Smooth muscle cell (in vitro differentiated cells): ENCODE results near the gene PPIL4. TPM values are rescaled to one million over a fixed set of nuclear protein-coding genes. Genes with fewer than 3 reads are reported as not detected.

Experiments used
- DNase-seq: peaks from one replicate; lab custom pipeline; 2025; ENCODE audit not compliant: unreplicated experiment; lab: John Stamatoyannopoulos, UW
- H2AFZ ChIP-seq: fragments of 200-600 bp; sonication (generic); 2 replicates; pipeline ENCODE4 v1.6.0; 2016; ENCODE audit warnings: antibody characterized with exemption, low read depth, mild to moderate bottlenecking
- H3F3A ChIP-seq: fragments of 200-600 bp; sonication (generic); 2 replicates; pipeline ENCODE4 v1.6.0; 2017; ENCODE audit warnings: antibody characterized with exemption, low read depth
- H3K27ac ChIP-seq: fragments of 200-600 bp; sonication (generic); 2 replicates; pipeline ENCODE4 v1.5.1; 2016; ENCODE audit warnings: low read depth, mild to moderate bottlenecking
- H3K27me3 ChIP-seq: fragments of 200-600 bp; sonication (generic); 2 replicates; pipeline ENCODE4 v1.6.1; 2016; ENCODE audit warnings: low read depth, mild to moderate bottlenecking
- H3K36me3 ChIP-seq: fragments of 200-600 bp; sonication (generic); 2 replicates; pipeline ENCODE4 v1.5.1; 2016; ENCODE audit warnings: low read depth
- H3K4me1 ChIP-seq: fragments of 200-600 bp; sonication (generic); 2 replicates; pipeline ENCODE4 v1.5.1; 2016; ENCODE audit warnings: low read depth
- H3K4me2 ChIP-seq: fragments of 200-600 bp; sonication (generic); 2 replicates; pipeline ENCODE4 v1.6.0; 2016; ENCODE audit warnings: mild to moderate bottlenecking
- H3K4me3 ChIP-seq: fragments of 200-600 bp; sonication (generic); 2 replicates; pipeline ENCODE4 v1.5.1; 2016; ENCODE audit warnings: mild to moderate bottlenecking
- H3K79me2 ChIP-seq: fragments of 200-600 bp; sonication (generic); 2 replicates; pipeline ENCODE4 v1.6.0; 2016; ENCODE audit warnings: low read depth, mild to moderate bottlenecking
- H3K9ac ChIP-seq: fragments of 200-600 bp; sonication (generic); 2 replicates; pipeline ENCODE4 v1.6.0; 2016; ENCODE audit warnings: low read depth
- H3K9me3 ChIP-seq: fragments of 200-600 bp; sonication (generic); replicated peaks from 2 replicates; pipeline ENCODE4 v1.5.1; 2016; ENCODE audit warnings: low read depth
- H4K20me1 ChIP-seq: fragments of 200-600 bp; sonication (generic); 2 replicates; pipeline ENCODE4 v1.6.0; 2016; ENCODE audit warnings: low read depth
- WGBS: methylation state at CpG from one replicate; pipeline ENCODE4 v1.1.7; 2016; ENCODE audit warnings: low lambda C conversion rate; 5-methylcytosine and 5-hydroxymethylcytosine counted together
- polyA plus RNA-seq: library from polyadenylated mRNA; unstranded; fragments of >200 nt; fragmentation: Nextera tagmentation; extraction: Ambion mirVana; gene quantifications from 2 replicates; pipeline ENCODE4 v1.2.1, GENCODE V29; 2016
- total RNA-seq: library from RNA; depleted of rRNA; stranded (reverse); fragments of >200 nt; gene quantifications from 2 replicates; pipeline ENCODE4 v1.2.3, GENCODE V29; 2014
- TF ChIP-seq, protein P1 (sequence below): fragments of 200-600 bp; sonication (generic); IDR thresholded peaks from 2 replicates; pipeline ENCODE4 v1.5.1; 2017; ENCODE audit warnings: borderline replicate concordance, mild to moderate bottlenecking, antibody characterized with exemption; ENCODE audit not compliant: insufficient read depth, poor library complexity, severe bottlenecking

PPIL4 gene
- total and polyA plus RNA-seq, 2 experiments from 2014 or later, result 30.8 to 64.8 TPM

DNA sequence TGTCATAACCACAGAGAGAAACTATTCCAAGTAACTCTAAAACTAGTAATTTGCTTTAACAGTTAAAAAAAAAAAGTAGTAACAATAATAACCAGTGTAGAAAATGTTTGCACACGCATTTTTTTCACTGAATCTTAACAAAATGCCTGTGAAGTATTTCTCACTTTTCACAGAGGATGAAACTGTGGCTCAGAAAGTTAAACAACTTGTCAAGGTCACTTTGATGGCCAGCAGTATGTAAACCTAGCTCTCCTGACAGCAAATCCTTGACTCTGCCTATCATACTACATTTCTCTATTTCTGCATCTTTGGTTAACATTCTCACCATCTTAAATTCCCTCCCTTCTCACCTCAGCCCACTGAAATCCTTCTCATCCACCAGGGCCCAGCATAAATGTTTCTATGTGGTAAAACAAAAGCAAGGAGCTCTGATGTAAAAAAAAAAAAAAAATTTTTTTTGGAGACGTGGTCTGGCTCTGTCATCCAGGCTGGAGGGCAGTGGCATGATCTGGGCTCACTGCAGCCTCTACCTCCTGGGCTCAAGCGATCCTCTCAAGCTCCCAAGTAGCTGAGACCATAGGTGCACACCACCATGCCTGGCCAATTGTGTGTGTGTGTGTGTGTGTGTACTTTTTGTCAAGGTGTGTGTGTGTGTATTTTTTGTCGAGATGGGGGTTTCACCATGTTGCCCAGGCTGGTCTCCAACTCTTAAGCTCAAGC lies 34.9 kb downstream of the PPIL4 start:
- Histone ChIP-seq H3K36me3 (no peaks in the 10 kb centered on the region), H2AFZ (no peak overlapping the region), H3K4me3 (no peak overlapping the region), H3F3A (peaks cover 6% of the 10 kb centered on the region), H3K27ac (no peak overlapping the region), H4K20me1 (peaks cover 40% of the 10 kb centered on the region), H3K4me1 (no peaks in the 10 kb centered on the region), H3K4me2 (no peak overlapping the region), H3K9me3 (no peaks in the 10 kb centered on the region), H3K27me3 (no peaks in the 10 kb centered on the region), H3K9ac (no peak overlapping the region), H3K79me2 (no peaks in the 10 kb centered on the region)
- TF ChIP-seq, protein P1, sequence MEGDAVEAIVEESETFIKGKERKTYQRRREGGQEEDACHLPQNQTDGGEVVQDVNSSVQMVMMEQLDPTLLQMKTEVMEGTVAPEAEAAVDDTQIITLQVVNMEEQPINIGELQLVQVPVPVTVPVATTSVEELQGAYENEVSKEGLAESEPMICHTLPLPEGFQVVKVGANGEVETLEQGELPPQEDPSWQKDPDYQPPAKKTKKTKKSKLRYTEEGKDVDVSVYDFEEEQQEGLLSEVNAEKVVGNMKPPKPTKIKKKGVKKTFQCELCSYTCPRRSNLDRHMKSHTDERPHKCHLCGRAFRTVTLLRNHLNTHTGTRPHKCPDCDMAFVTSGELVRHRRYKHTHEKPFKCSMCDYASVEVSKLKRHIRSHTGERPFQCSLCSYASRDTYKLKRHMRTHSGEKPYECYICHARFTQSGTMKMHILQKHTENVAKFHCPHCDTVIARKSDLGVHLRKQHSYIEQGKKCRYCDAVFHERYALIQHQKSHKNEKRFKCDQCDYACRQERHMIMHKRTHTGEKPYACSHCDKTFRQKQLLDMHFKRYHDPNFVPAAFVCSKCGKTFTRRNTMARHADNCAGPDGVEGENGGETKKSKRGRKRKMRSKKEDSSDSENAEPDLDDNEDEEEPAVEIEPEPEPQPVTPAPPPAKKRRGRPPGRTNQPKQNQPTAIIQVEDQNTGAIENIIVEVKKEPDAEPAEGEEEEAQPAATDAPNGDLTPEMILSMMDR, result no peak
- no peak for DNase-seq
- 91% methylated on average over 4 of the region's 4 CpGs for WGBS

DNA sequence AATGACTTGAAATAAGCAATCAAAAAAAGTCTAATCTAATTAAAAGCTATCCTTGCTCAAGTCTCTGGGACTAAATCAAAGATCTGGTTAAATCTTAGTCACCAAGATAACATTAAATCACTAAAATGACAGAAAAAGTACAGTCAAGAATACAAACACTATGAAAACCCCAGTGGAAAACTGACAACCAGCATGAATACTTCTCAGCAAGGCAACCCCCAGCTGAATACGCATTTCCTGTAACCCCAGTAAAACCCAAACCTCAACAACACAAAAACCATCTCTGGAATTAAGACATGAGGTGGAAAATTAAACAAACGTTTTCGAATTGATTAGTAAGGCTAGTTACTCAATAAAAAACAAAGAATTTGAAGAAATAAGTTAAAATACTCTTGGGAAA lies 37.4 kb downstream of the PPIL4 start:
- no peak for DNase-seq
- 84% methylated on average over 3 of the region's 3 CpGs for WGBS
- Histone ChIP-seq H3K4me2 (no peak overlapping the region), H4K20me1 (peaks cover 37% of the 10 kb centered on the region), H3K79me2 (no peaks in the 10 kb centered on the region), H3K4me1 (no peaks in the 10 kb centered on the region), H3K27me3 (no peaks in the 10 kb centered on the region), H3K36me3 (peaks cover 5% of the 10 kb centered on the region), H2AFZ (no peak overlapping the region), H3K27ac (no peak overlapping the region), H3K4me3 (no peak overlapping the region), H3K9me3 (no peaks in the 10 kb centered on the region), H3F3A (peaks cover 6% of the 10 kb centered on the region), H3K9ac (no peak overlapping the region)
- TF ChIP-seq, protein P1, result no peak

DNA sequence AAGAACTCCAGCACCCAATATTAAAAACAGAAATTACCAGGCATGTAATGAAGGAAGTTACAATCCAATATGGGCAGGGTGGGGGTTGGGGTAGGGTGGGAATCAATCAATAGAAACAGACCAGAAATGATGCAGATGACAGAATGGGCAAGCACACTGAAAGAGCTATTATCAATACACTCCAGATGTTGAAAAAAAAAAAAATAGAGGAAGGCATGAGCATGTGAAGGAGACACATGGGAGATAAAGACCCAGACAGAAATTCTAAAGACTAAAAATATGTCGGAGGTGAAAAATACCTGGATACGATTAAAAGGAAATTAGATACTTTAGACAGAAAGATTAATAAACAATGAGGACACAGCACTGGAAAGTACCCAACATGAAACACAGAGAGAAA lies 42.0 kb downstream of the PPIL4 start:
- Histone ChIP-seq H3K27ac (no peak overlapping the region), H3K4me1 (no peaks in the 10 kb centered on the region), H3F3A (peaks cover 2% of the 10 kb centered on the region), H3K36me3 (peaks cover 5% of the 10 kb centered on the region), H3K9me3 (no peaks in the 10 kb centered on the region), H3K9ac (no peak overlapping the region), H3K27me3 (no peaks in the 10 kb centered on the region), H4K20me1 (peaks cover 26% of the 10 kb centered on the region), H2AFZ (no peak overlapping the region), H3K4me3 (no peak overlapping the region), H3K4me2 (no peak overlapping the region), H3K79me2 (no peaks in the 10 kb centered on the region)
- DNase-seq, result no peak
- TF ChIP-seq, protein P1, result no peak
- 98% methylated on average over 2 of the region's 2 CpGs for WGBS

DNA sequence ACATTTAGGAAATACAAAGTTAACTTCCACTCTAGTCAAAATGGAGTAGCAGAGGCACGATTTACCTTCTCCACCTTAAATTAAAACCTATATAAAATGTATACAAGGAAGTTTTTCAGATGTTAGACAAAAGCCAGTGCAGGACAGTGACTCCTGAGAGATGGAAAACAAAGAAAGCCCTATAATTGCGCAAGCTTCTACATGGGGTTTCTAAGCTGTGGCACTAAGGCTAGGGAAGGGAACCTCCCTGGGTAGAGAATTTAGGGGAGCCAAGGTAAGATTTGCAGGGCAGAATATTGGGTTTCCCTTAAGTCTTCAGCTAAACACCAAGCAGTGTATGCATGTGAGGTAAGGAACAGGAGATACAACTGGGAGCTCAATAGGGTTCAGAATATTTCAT lies 42.6 kb downstream of the PPIL4 start:
- no peaks in the 10 kb centered on the region for H3K79me2 ChIP-seq
- H3K27ac ChIP-seq, result no peak overlapping the region
- H3K36me3 ChIP-seq, result peaks cover 5% of the 10 kb centered on the region
- H3K4me1 ChIP-seq, result no peaks in the 10 kb centered on the region
- peaks cover 22% of the 10 kb centered on the region for H4K20me1 ChIP-seq
- no peak overlapping the region for H3K4me2 ChIP-seq
- no peak overlapping the region for H3K9ac ChIP-seq
- no peak overlapping the region for H2AFZ ChIP-seq
- no peaks in the 10 kb centered on the region for H3K27me3 ChIP-seq
- no peaks in the 10 kb centered on the region for H3K9me3 ChIP-seq
- H3K4me3 ChIP-seq, result no peak overlapping the region
- TF ChIP-seq, protein P1, result no peak
- peaks cover 2% of the 10 kb centered on the region for H3F3A ChIP-seq
- WGBS, result 98% methylated on average over 2 of the region's 2 CpGs
- no peak for DNase-seq
